SK-N-MC (cell line): Measurements from ENCODE around the gene AK8.

Source experiments
- DNase-seq: peaks from one replicate; pipeline ENCODE4 v3.0.0-alpha.2; 2011; ENCODE audit warnings: low read depth, low spot score
- H3K27ac ChIP-seq: fragments of 200-600 bp; sonication (generic); 2 replicates; pipeline ENCODE4 v1.5.1; 2016; ENCODE audit warnings: mixed run types
- H3K36me3 ChIP-seq: fragments of 200-600 bp; sonication (generic); 2 replicates; pipeline ENCODE4 v1.6.1; 2017; ENCODE audit warnings: antibody characterized with exemption, low read length, mixed read lengths; ENCODE audit not compliant: insufficient read depth
- H3K4me3 ChIP-seq: fragments of 200-600 bp; sonication (generic); 2 replicates; pipeline ENCODE4 v1.5.1; 2016
- H3K9ac ChIP-seq: fragments of 200-600 bp; sonication (generic); 2 replicates; pipeline ENCODE4 v1.8.0; 2017; ENCODE audit warnings: mixed run types, mixed read lengths; ENCODE audit not compliant: insufficient read length
- H3K9me3 ChIP-seq: fragments of 200-600 bp; sonication (generic); 2 replicates; pipeline ENCODE4 v1.6.1; 2017; ENCODE audit warnings: low read depth, mild to moderate bottlenecking, antibody characterized with exemption, low read length, moderate library complexity, mixed read lengths
- EZH2 ChIP-seq: fragments of 200-600 bp; sonication (generic); IDR thresholded peaks from one replicate; pipeline ENCODE4 v1.6.1; 2017; ENCODE audit warnings: antibody characterized with exemption
- FOXP2 ChIP-seq: optimal IDR thresholded peaks from 2 replicates; pipeline ENCODE3; 2011; ENCODE audit warnings: mild to moderate bottlenecking, moderate library complexity; ENCODE audit not compliant: insufficient read depth; ENCODE audit errors: extremely low read length, control extremely low read depth
- POLR2AphosphoS5 ChIP-seq: IDR thresholded peaks from 2 replicates; pipeline ENCODE4 v1.6.1; 2012; ENCODE audit warnings: mild to moderate bottlenecking, low read depth, low read length, borderline replicate concordance

AK8 gene

GRCh38 chr9:132752877-132753592, 125.0 kb downstream of the AK8 start:
- H3K9me3 ChIP-seq: no peaks in the 10 kb centered on the region
- no peaks in the 10 kb centered on the region for H3K36me3 ChIP-seq
- no peak for TF ChIP-seq FOXP2
- TF ChIP-seq EZH2: no peak
- no peak for TF ChIP-seq POLR2AphosphoS5
- no peak overlapping the region for H3K27ac ChIP-seq
- H3K9ac ChIP-seq: no peak overlapping the region
- H3K4me3 ChIP-seq: no peak overlapping the region
- no peak for DNase-seq

- TF ChIP-seq EZH2: no peak
- TF ChIP-seq POLR2AphosphoS5: no peak
- no peak for TF ChIP-seq FOXP2
- Histone ChIP-seq H3K4me3 (no peak overlapping the region), H3K9ac (no peak overlapping the region), H3K36me3 (no peaks in the 10 kb centered on the region), H3K27ac (no peak overlapping the region), H3K9me3 (no peaks in the 10 kb centered on the region)
- DNase-seq: no peak
Measured at GRCh38 chr9:132750668-132751067, 127.4 kb downstream of the AK8 start.

GRCh38 chr9:132749306-132749705, 128.8 kb downstream of the AK8 start:
- Histone ChIP-seq H3K9ac (no peak overlapping the region), H3K27ac (no peak overlapping the region), H3K36me3 (no peaks in the 10 kb centered on the region), H3K9me3 (no peaks in the 10 kb centered on the region), H3K4me3 (no peak overlapping the region)
- DNase-seq: no peak
- TF ChIP-seq FOXP2: no peak
- no peak for TF ChIP-seq EZH2
- TF ChIP-seq POLR2AphosphoS5: no peak

GRCh38 chr9:132748450-132748849, 129.6 kb downstream of the AK8 start:
- DNase-seq: no peak
- no peaks in the 10 kb centered on the region for H3K36me3 ChIP-seq
- H3K9me3 ChIP-seq: no peaks in the 10 kb centered on the region
- no peak for TF ChIP-seq FOXP2
- TF ChIP-seq POLR2AphosphoS5: no peak
- no peak for TF ChIP-seq EZH2
- H3K9ac ChIP-seq: no peak overlapping the region
- no peak overlapping the region for H3K4me3 ChIP-seq
- no peak overlapping the region for H3K27ac ChIP-seq

GRCh38 chr9:132745756-132746709, 132.1 kb downstream of the AK8 start:
- Histone ChIP-seq H3K27ac (no peak overlapping the region), H3K9ac (no peak overlapping the region), H3K9me3 (no peaks in the 10 kb centered on the region), H3K4me3 (no peak overlapping the region), H3K36me3 (no peaks in the 10 kb centered on the region)
- TF ChIP-seq EZH2 (no peak), POLR2AphosphoS5 (no peak), FOXP2 (no peak)
- DNase-seq: no peak

GRCh38 chr9:132744881-132745755, 133.0 kb downstream of the AK8 start:
- Histone ChIP-seq H3K4me3 (no peak overlapping the region), H3K9me3 (no peaks in the 10 kb centered on the region), H3K9ac (no peak overlapping the region), H3K36me3 (no peaks in the 10 kb centered on the region), H3K27ac (no peak overlapping the region)
- no peak for DNase-seq
- no peak for TF ChIP-seq EZH2
- TF ChIP-seq FOXP2: no peak
- TF ChIP-seq POLR2AphosphoS5: no peak

GRCh38 chr9:132743931-132744479, 134.1 kb downstream of the AK8 start:
- no peak for DNase-seq
- no peaks in the 10 kb centered on the region for H3K36me3 ChIP-seq
- no peak overlapping the region for H3K9ac ChIP-seq
- no peaks in the 10 kb centered on the region for H3K9me3 ChIP-seq
- TF ChIP-seq POLR2AphosphoS5: no peak
- TF ChIP-seq EZH2: no peak
- no peak for TF ChIP-seq FOXP2
- no peak overlapping the region for H3K27ac ChIP-seq
- no peak overlapping the region for H3K4me3 ChIP-seq
